Measurements from ENCODE around the gene KCNN1.
"Not testable (repeated sequence)": the region's sequence is repeated elsewhere in the genome, so short reads cannot be mapped to it uniquely, and the experiment has no call there.

- TF ChIP-seq, protein P1, sequence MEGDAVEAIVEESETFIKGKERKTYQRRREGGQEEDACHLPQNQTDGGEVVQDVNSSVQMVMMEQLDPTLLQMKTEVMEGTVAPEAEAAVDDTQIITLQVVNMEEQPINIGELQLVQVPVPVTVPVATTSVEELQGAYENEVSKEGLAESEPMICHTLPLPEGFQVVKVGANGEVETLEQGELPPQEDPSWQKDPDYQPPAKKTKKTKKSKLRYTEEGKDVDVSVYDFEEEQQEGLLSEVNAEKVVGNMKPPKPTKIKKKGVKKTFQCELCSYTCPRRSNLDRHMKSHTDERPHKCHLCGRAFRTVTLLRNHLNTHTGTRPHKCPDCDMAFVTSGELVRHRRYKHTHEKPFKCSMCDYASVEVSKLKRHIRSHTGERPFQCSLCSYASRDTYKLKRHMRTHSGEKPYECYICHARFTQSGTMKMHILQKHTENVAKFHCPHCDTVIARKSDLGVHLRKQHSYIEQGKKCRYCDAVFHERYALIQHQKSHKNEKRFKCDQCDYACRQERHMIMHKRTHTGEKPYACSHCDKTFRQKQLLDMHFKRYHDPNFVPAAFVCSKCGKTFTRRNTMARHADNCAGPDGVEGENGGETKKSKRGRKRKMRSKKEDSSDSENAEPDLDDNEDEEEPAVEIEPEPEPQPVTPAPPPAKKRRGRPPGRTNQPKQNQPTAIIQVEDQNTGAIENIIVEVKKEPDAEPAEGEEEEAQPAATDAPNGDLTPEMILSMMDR (IDR thresholded peaks at IDR 0.05; ENCODE audit: low read depth, low read length): not testable (repeated sequence)
- TF ChIP-seq EZH2phosphoT487 (IDR thresholded peaks at IDR 0.05; ENCODE audit: low read depth): not testable (repeated sequence)
These were observed 38.8 kb downstream of the KCNN1 start for GRCh38 chr19:18005750-18006149.

Data from OCI-LY3 (cell line).